K562 (cell line): ENCODE measurements around the gene CDKN1B. TPM values are rescaled to one million over a fixed set of nuclear protein-coding genes. Genes with fewer than 3 reads are reported as not detected.

Experiments used
- ATAC-seq: fragments of 200-7000 bp; cut with Tn5 transposase; 3 replicates; pipeline ENCODE4 v1.9.1; 2020; ENCODE audit warnings: moderate library complexity
- BruUV-seq: library from RNA; stranded (reverse); fragments of 400-500 nt; replicated peaks from 2 replicates; lab custom pipeline; 2021; lab: Mats Ljungman, UMichigan
- CTCF ChIA-PET: fragments of 300-600 bp; formaldehyde crosslinking; extraction: SDS; loops from one replicate; lab custom pipeline; 2021; ENCODE audit warnings: low intra/inter-chr PET ratio; lab: Yijun Ruan, JAX
- POLR2A ChIA-PET: fragments of 300-600, 350-650 bp; sonication (Branson Sonifier 250); formaldehyde crosslinking; extraction: SDS; loops from one replicate; lab custom pipeline; 2021; ENCODE audit warnings: antibody characterized with exemption, inconsistent platforms; lab: Yijun Ruan, JAX
- DNase-seq, 4 experiments: peaks; one replicate each; pipeline versions ENCODE4 v3.0.0 to v3.0.0-alpha.2; 2011 to 2018; ENCODE audit warnings: low spot score in 3 of 4, mixed read lengths in 3 of 4; ENCODE audit errors: extremely low read depth in 1 of 4
- FAIRE-seq: peaks from 2 replicates; lab custom pipeline; 2011; peaks lifted over from hg19 to GRCh38; lab: Jason Lieb, UNC
- H2AFZ ChIP-seq: 2 replicates; pipeline ENCODE4 v1.6.0; 2011; ENCODE audit warnings: low read depth, low read length, control low read depth, inconsistent platforms
- H3K27ac ChIP-seq: fragments of 200-600 bp; 3 replicates; pipeline ENCODE4 v1.8.0; 2011; ENCODE audit warnings: low read depth, mild to moderate bottlenecking, control low read depth, inconsistent platforms, low read length, moderate library complexity, mixed read lengths; ENCODE audit errors: extremely low read depth
- H3K27me3 ChIP-seq, 2 experiments: fragments of 300-600 bp in 1 of 2; 2 replicates in 1 of 2; 3 replicates in 1 of 2; pipeline versions ENCODE4 v1.6.0 to v1.8.0; 2011; ENCODE audit warnings: inconsistent platforms in 2 of 2, low read length in 2 of 2, mild to moderate bottlenecking in 1 of 2, mixed read lengths in 1 of 2, moderate library complexity in 1 of 2; ENCODE audit not compliant: control insufficient read depth in 2 of 2, insufficient read depth in 2 of 2
- H3K36me3 ChIP-seq: fragments of 300-600 bp; 3 replicates; pipeline ENCODE4 v1.8.0; 2011; ENCODE audit warnings: mild to moderate bottlenecking, low read length, inconsistent platforms; ENCODE audit not compliant: control insufficient read depth, insufficient read depth
- H3K4me1 ChIP-seq, 2 experiments: fragments of 200-600 bp in 1 of 2; replicated peaks in 1 of 2; 2 replicates in 1 of 2; 3 replicates in 1 of 2; pipeline versions ENCODE4 v1.5.1 to v1.8.0; 2011; ENCODE audit warnings: inconsistent platforms in 2 of 2, low read length in 2 of 2, mild to moderate bottlenecking in 1 of 2, mixed read lengths in 1 of 2, moderate library complexity in 1 of 2; ENCODE audit not compliant: control insufficient read depth in 2 of 2, insufficient read depth in 2 of 2
- H3K4me2 ChIP-seq: 2 replicates; pipeline ENCODE4 v1.6.1; 2011; ENCODE audit warnings: low read length, control low read depth, inconsistent platforms, mixed read lengths; ENCODE audit not compliant: insufficient read depth
- H3K4me3 ChIP-seq: fragments of 200-600 bp; sonication (generic), shearing (Covaris generic); 2 replicates; pipeline ENCODE4 v1.5.1; 2016; ENCODE audit warnings: control low read depth, inconsistent platforms
- H3K79me2 ChIP-seq: fragments of 200-600 bp; 3 replicates; pipeline ENCODE4 v1.8.0; 2011; ENCODE audit warnings: low read length, inconsistent platforms; ENCODE audit not compliant: control insufficient read depth, insufficient read depth
- H3K9ac ChIP-seq, 2 experiments: 2 replicates each; pipeline versions ENCODE4 v1.6.0 to v1.6.1; 2011; ENCODE audit warnings: low read depth in 2 of 2, low read length in 2 of 2, control low read depth in 1 of 2, inconsistent platforms in 1 of 2, mild to moderate bottlenecking in 1 of 2, mixed read lengths in 1 of 2; ENCODE audit not compliant: insufficient read depth in 1 of 2
- H3K9me1 ChIP-seq: one replicate; pipeline ENCODE4 v1.6.0; 2011; ENCODE audit warnings: inconsistent platforms, mild to moderate bottlenecking, low read length, moderate library complexity; ENCODE audit not compliant: control insufficient read depth, insufficient read depth
- H3K9me3 ChIP-seq: replicated peaks from 2 replicates; pipeline ENCODE4 v1.5.1; 2011; ENCODE audit warnings: low read depth, low read length, inconsistent platforms; ENCODE audit not compliant: control insufficient read depth, insufficient read depth
- H4K20me1 ChIP-seq: replicated peaks from 2 replicates; pipeline ENCODE4 v1.6.1; 2011; ENCODE audit warnings: low read length, inconsistent platforms, mixed read lengths; ENCODE audit not compliant: control insufficient read depth, insufficient read depth
- AFF1 ChIP-seq, 2 experiments: fragments of 450-650 bp; IDR thresholded peaks; 2 replicates each; pipeline ENCODE4 v1.6.1; 2018; ENCODE audit warnings: mild to moderate bottlenecking in 2 of 2, low read depth in 1 of 2; ENCODE audit not compliant: partially characterized antibody in 2 of 2
- BRCA1 ChIP-seq, 2 experiments: fragments of 450-650 bp in 1 of 2; sonication (generic) in 1 of 2; formaldehyde crosslinking in 1 of 2; IDR thresholded peaks; 2 replicates each; pipeline versions ENCODE4 v1.5.0 to v1.6.1; 2017 to 2020; ENCODE audit warnings: mild to moderate bottlenecking in 1 of 2, missing genetic modification reagents in 1 of 2
- UBTF ChIP-seq, 2 experiments: IDR thresholded peaks; 2 replicates each; pipeline ENCODE4 v1.6.1; 2012; ENCODE audit warnings: improper control_type of control experiment in 2 of 2, low read depth in 2 of 2, low read length in 2 of 2, borderline replicate concordance in 1 of 2
- WGBS: fragments of 100-300 bp; shearing (Covaris generic); methylation state at CpG from one replicate; pipeline ENCODE4 v1.1.6; 2016; ENCODE audit warnings: low coverage, mixed read lengths; ENCODE audit not compliant: insufficient coverage; ENCODE audit errors: missing lambda C conversion rate; 5-methylcytosine and 5-hydroxymethylcytosine counted together
- in situ Hi-C: fragments of 300-500 bp; cut with MboI; formaldehyde crosslinking; loops from 4 replicates; pipeline ENCODE4 v1.15.0; 2018; ENCODE audit warnings: inconsistent platforms, mixed read lengths
- intact Hi-C: fragments of 100-400 bp; cut with micrococcal nuclease; formaldehyde crosslinking; loops from 2 replicates; pipeline ENCODE4 v1.14.2; 2022
- polyA plus RNA-seq, 8 experiments: library from polyadenylated mRNA; depleted of rRNA in 4 of 8; stranded (reverse) in 5 of 8; unstranded in 3 of 8; fragments of >200 nt; fragmentation: Nextera tagmentation in 2 of 8; fragmentation: Illumina TruSeq in 1 of 8; extraction: Ambion mirVana in 2 of 8; extraction: Trizol in 1 of 8; gene quantifications; 2 replicates each; pipeline versions ENCODE4 v1.2.1 to v1.2.3, GENCODE V29; 2011 to 2014; ENCODE audit warnings: inconsistent platforms in 1 of 8, missing spikeins in 1 of 8
- total RNA-seq, 7 experiments: library from RNA; depleted of rRNA in 6 of 7; stranded (reverse); fragments of >200 nt in 6 of 7; fragmentation: Illumina TruSeq in 2 of 7; extraction: Trizol in 2 of 7; gene quantifications; 2 replicates each; pipeline versions ENCODE4 v1.2.1 to v1.2.3, GENCODE V29; 2011 to 2021; ENCODE audit warnings: low replicate concordance in 1 of 7

CDKN1B gene
- total and polyA plus RNA-seq, 9 of the 15 experiments (the other 6 are each of a cell fraction or from before 2014, with no cell fraction given): 2.6 to 35.2 (median 15.5) TPM

GRCh38 chr12:12723149-12723680 is 6.0 kb downstream of the CDKN1B start:
- ATAC-seq (no peak), DNase-seq (no peak), FAIRE-seq (no peak)
- Histone ChIP-seq H3K27ac (peak overlapping the region; percentile 97), H3K36me3 (peaks cover 38% of the 10 kb centered on the region), H2AFZ (peak overlapping the region; percentile 68; the same call in 1 of the 2 replicates), H3K4me3 (peak overlapping the region; percentile 57), H3K9me3 (no peaks in the 10 kb centered on the region), H3K9me1 (no peaks in the 10 kb centered on the region), H3K4me1 (peaks cover 8 to 18% of the 10 kb centered on the region in 2 experiments; a peak in 2 of 5 replicates), H3K4me2 (peak overlapping the region; percentile 80), H3K79me2 (peaks cover 88% of the 10 kb centered on the region), H3K9ac (peak overlapping the region; percentile 94 to 98), H4K20me1 (no peaks in the 10 kb centered on the region), H3K27me3 (no peaks in the 10 kb centered on the region)
- no TSS peak for BruUV-seq
- in situ Hi-C loops (loop anchor here (25.0 kb wide), 1 partner anchor 1161 kb away; no protein-coding TSS in a partner anchor), intact Hi-C loops (no loop called here)
- peak in 1 of 2 experiments; percentile 47 for TF ChIP-seq AFF1 (IDR thresholded peaks at IDR 0.05; ENCODE audit: low read depth in 1 of 2, partially characterized antibody in 2 of 2)
- TF ChIP-seq BRCA1 (IDR thresholded peaks at IDR 0.05): no peak
- no peak for TF ChIP-seq BRCA1 (CRISPR knock-in tag; IDR thresholded peaks at IDR 0.05)
- 0 out of 4 replicates have a peak, but pooled peaks have one; percentile 6 to 34 for TF ChIP-seq UBTF (IDR thresholded peaks at IDR 0.05; ENCODE audit: borderline replicate concordance in 1 of 2, low read depth in 2 of 2, low read length in 2 of 2)
- WGBS: 0% methylated on average over 11 of the region's 11 CpGs
- CTCF ChIA-PET: no interaction called here
- POLR2A ChIA-PET: interaction anchor here (0.6 to 1.7 kb wide), 3 partner anchors 33 to 614 kb away, joined by 3 to 4 read pairs (median 3); partner anchors contain the start of gene BORCS5
